SK-N-SH (cell line): Measurements from ENCODE around the gene TBX19. TPM values are rescaled to one million over a fixed set of nuclear protein-coding genes. Genes with fewer than 3 reads are reported as not detected.

Source experiments
- CTCF ChIA-PET: fragments of 300-600, 350-600 bp; formaldehyde crosslinking; extraction: SDS; loops from one replicate; lab custom pipeline; 2021; lab: Yijun Ruan, JAX
- POLR2A ChIA-PET: fragments of 350-600 bp; sonication (Branson Sonifier 250); formaldehyde crosslinking; extraction: SDS; loops from one replicate; lab custom pipeline; 2020; ENCODE audit warnings: antibody characterized with exemption, inconsistent platforms; lab: Yijun Ruan, JAX
- DNase-seq: peaks from one replicate; pipeline ENCODE4 v3.0.0; 2012
- H2AFZ ChIP-seq: fragments of 200-600 bp; sonication (generic); 2 replicates; pipeline ENCODE4 v1.8.1; 2016; ENCODE audit warnings: antibody characterized with exemption, mild to moderate bottlenecking, low read depth
- H3F3A ChIP-seq: fragments of 200-600 bp; sonication (generic); replicated peaks from 2 replicates; pipeline ENCODE3; 2016; ENCODE audit warnings: antibody characterized with exemption, mild to moderate bottlenecking; ENCODE audit not compliant: insufficient read depth
- H3K27ac ChIP-seq, 2 experiments: fragments of 200-500 bp in 1 of 2; fragments of 200-600 bp in 1 of 2; sonication (Bioruptor generic) in 1 of 2; sonication (generic), shearing (Covaris generic) in 1 of 2; 2 replicates each; pipeline versions ENCODE4 v1.5.1 to v1.6.1; 2014 to 2016; ENCODE audit warnings: low read depth in 2 of 2, inconsistent platforms in 1 of 2, low read length in 1 of 2, mild to moderate bottlenecking in 1 of 2, mixed read lengths in 1 of 2
- H3K27me3 ChIP-seq: fragments of 200-600 bp; sonication (generic), shearing (Covaris generic); 2 replicates; pipeline ENCODE4 v1.6.1; 2016; ENCODE audit warnings: mixed run types; ENCODE audit not compliant: insufficient read depth
- H3K36me3 ChIP-seq, 2 experiments: fragments of 200-500 bp in 1 of 2; fragments of 200-600 bp in 1 of 2; sonication (Bioruptor generic) in 1 of 2; sonication (generic) in 1 of 2; replicated peaks in 1 of 2; 2 replicates each; pipeline versions ENCODE3 to v1.5.1; 2014 to 2016; ENCODE audit warnings: low read length in 1 of 2, mild to moderate bottlenecking in 1 of 2; ENCODE audit not compliant: insufficient read depth in 2 of 2, control insufficient read depth in 1 of 2
- H3K4me1 ChIP-seq, 2 experiments: fragments of 200-500 bp in 1 of 2; fragments of 200-600 bp in 1 of 2; sonication (Bioruptor generic) in 1 of 2; sonication (generic), shearing (Covaris generic) in 1 of 2; 2 replicates each; pipeline versions ENCODE4 v1.5.1 to v1.6.1; 2014 to 2016; ENCODE audit warnings: low read depth in 1 of 2, low read length in 1 of 2, mixed run types in 1 of 2; ENCODE audit not compliant: insufficient read depth in 2 of 2, control insufficient read depth in 1 of 2
- H3K4me2 ChIP-seq: fragments of 200-600 bp; sonication (generic), shearing (Covaris generic); 2 replicates; pipeline ENCODE4 v1.6.1; 2017; ENCODE audit warnings: mixed run types
- H3K4me3 ChIP-seq, 2 experiments: fragments of 200-500 bp in 1 of 2; fragments of 200-600 bp in 1 of 2; sonication (Bioruptor generic) in 1 of 2; sonication (generic), shearing (Covaris generic) in 1 of 2; 2 replicates each; pipeline versions ENCODE4 v1.5.1 to v1.8.1; 2014 to 2016; ENCODE audit warnings: low read depth in 2 of 2, inconsistent platforms in 1 of 2, low read length in 1 of 2, mild to moderate bottlenecking in 1 of 2, mixed read lengths in 1 of 2, moderate library complexity in 1 of 2
- H3K79me2 ChIP-seq: fragments of 200-600 bp; sonication (generic); 2 replicates; pipeline ENCODE4 v1.8.1; 2017; ENCODE audit warnings: mild to moderate bottlenecking; ENCODE audit not compliant: insufficient read depth
- H3K9ac ChIP-seq: fragments of 200-600 bp; sonication (generic); 2 replicates; pipeline ENCODE4 v1.6.1; 2017; ENCODE audit warnings: mixed run types
- H3K9me2 ChIP-seq: fragments of 200-600 bp; sonication (generic); 2 replicates; pipeline ENCODE4 v1.6.1; 2017; ENCODE audit warnings: mixed run types
- H3K9me3 ChIP-seq: fragments of 200-600 bp; sonication (generic); 2 replicates; pipeline ENCODE4 v1.6.1; 2017; ENCODE audit warnings: mixed run types, mild to moderate bottlenecking, moderate library complexity
- H4K20me1 ChIP-seq: fragments of 200-600 bp; sonication (generic); 2 replicates; pipeline ENCODE4 v1.6.1; 2017; ENCODE audit warnings: mild to moderate bottlenecking, mixed run types; ENCODE audit not compliant: insufficient read depth
- EP300 ChIP-seq, 2 experiments: IDR thresholded peaks; 2 replicates each; pipeline versions ENCODE4 v1.4.0 to v1.6.1; 2012; ENCODE audit warnings: borderline replicate concordance in 1 of 2, low read depth in 1 of 2, low read length in 1 of 2
- EZH2phosphoT487 ChIP-seq: fragments of 200-600 bp; sonication (generic); IDR thresholded peaks from 2 replicates; pipeline ENCODE4 v1.6.1; 2017; ENCODE audit warnings: low read depth, mixed run types, mild to moderate bottlenecking, antibody characterized with exemption, moderate library complexity, borderline replicate concordance
- FOSL2 ChIP-seq: IDR thresholded peaks from 2 replicates; pipeline ENCODE4 v1.4.0; 2012; ENCODE audit warnings: low read depth, mild to moderate bottlenecking, moderate library complexity, borderline replicate concordance
- FOXM1 ChIP-seq: IDR thresholded peaks from 2 replicates; pipeline ENCODE4 v1.4.0; 2012; ENCODE audit warnings: low read depth, mild to moderate bottlenecking
- GABPA ChIP-seq: IDR thresholded peaks from 2 replicates; pipeline ENCODE4 v1.4.0; 2012; ENCODE audit warnings: low read depth, mild to moderate bottlenecking
- GATA2 ChIP-seq: sonication (generic); formaldehyde crosslinking; IDR thresholded peaks from 2 replicates; pipeline ENCODE4 v1.5.0; 2020; ENCODE audit warnings: mild to moderate bottlenecking, missing genetic modification reagents
- NFIC ChIP-seq: IDR thresholded peaks from 2 replicates; pipeline ENCODE4 v1.4.0; 2012; ENCODE audit warnings: borderline replicate concordance
- NRF1 ChIP-seq: IDR thresholded peaks from 2 replicates; pipeline ENCODE4 v1.6.1; 2012; ENCODE audit warnings: low read depth, mild to moderate bottlenecking, low read length
- POLR2AphosphoS5 ChIP-seq: IDR thresholded peaks from 2 replicates; pipeline ENCODE4 v1.6.1; 2012; ENCODE audit warnings: low read depth, low read length
- RAD21 ChIP-seq: IDR thresholded peaks from 2 replicates; pipeline ENCODE4 v1.6.1; 2012; ENCODE audit warnings: mild to moderate bottlenecking, low read length
- RCOR1 ChIP-seq: fragments of 150-350 bp; IDR thresholded peaks from 2 replicates; pipeline ENCODE4 v1.6.1; 2017; ENCODE audit warnings: antibody characterized with exemption, low read length
- RFX5 ChIP-seq: IDR thresholded peaks from 2 replicates; pipeline ENCODE4 v1.6.1; 2012; ENCODE audit warnings: mild to moderate bottlenecking, improper control_type of control experiment, low read length
- RXRA ChIP-seq: IDR thresholded peaks from 2 replicates; pipeline ENCODE4 v1.4.0; 2012; ENCODE audit warnings: low read depth, mild to moderate bottlenecking, borderline replicate concordance
- TAF1 ChIP-seq: IDR thresholded peaks from 2 replicates; pipeline ENCODE4 v1.6.1; 2012; ENCODE audit warnings: low read depth, mild to moderate bottlenecking, low read length, moderate library complexity, borderline replicate concordance
- WGBS: methylation state at CpG from one replicate; pipeline ENCODE4 v1.1.6; 2017; ENCODE audit warnings: low lambda C conversion rate; 5-methylcytosine and 5-hydroxymethylcytosine counted together
- polyA plus RNA-seq, 3 experiments: library from polyadenylated mRNA; depleted of rRNA; stranded (reverse); fragments of >200 nt; gene quantifications; 2 replicates each; pipeline ENCODE4 v1.2.3, GENCODE V29; 2012
- TF ChIP-seq, protein P1 (sequence below): IDR thresholded peaks from 2 replicates; pipeline ENCODE4; 2012
- TF ChIP-seq, protein P2 (sequence below): IDR thresholded peaks from 2 replicates; pipeline ENCODE4 v1.4.0; 2012; ENCODE audit warnings: low read depth, borderline replicate concordance
- TF ChIP-seq, protein P3 (sequence below): IDR thresholded peaks from 2 replicates; pipeline ENCODE4 v1.4.0; 2012; ENCODE audit warnings: low read depth
- TF ChIP-seq, protein P4 (sequence below): IDR thresholded peaks from 2 replicates; pipeline ENCODE4 v1.4.0; 2012; ENCODE audit warnings: low read depth, borderline replicate concordance

TBX19 gene
- polyA plus RNA-seq, 1 of the 3 experiments (the other 2 are of a cell fraction), result 2.7 TPM

DNA sequence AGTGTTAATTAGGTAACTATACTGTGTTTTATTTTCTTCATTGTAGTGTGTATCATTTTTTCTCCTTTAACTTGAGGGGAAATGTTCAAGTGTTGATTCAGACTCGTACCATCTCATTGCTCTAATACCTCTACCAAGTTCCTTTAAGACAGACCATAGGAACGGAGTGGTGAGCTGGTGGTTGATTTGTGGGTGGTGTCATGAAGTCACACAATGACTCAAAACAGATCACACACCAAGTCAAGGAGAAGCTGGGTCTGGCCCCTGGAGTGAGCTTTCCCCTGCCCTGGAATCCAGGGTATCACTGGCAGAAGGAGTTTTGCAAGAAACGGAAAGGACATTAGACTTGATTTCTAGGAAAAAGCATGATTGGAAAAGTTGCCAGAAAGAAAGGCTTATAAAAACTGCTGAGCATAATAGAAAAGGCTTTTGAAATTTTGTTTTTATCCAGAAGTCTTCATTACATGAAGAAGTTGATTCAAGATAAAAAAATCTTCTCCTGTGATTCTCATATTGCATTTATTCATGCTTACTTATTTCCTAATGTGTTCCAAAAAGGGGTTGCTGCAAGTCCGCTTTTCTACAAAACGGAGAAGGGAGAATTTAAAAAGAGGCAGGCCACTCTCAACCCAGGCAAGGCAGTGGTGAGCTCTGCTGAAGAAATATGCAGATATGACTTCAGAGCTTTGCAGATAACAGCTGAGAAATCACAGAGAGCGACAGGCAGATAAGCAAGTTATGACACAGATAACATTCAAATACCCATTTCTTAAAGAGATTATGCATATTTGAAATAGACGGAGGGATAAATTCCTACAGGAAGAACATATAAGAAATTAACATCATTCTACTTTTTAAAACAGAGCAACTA, 79.7 kb downstream of the TBX19 start:
- WGBS, result 64% methylated on average over 7 of the region's 7 CpGs
- Histone ChIP-seq H3F3A (no peaks in the 10 kb centered on the region), H3K4me2 (no peak overlapping the region), H3K9ac (no peak overlapping the region), H3K79me2 (no peaks in the 10 kb centered on the region), H3K4me1 (no peaks in the 10 kb centered on the region; a peak in 1 of 4 replicates), H2AFZ (no peak overlapping the region), H3K9me2 (no peaks in the 10 kb centered on the region), H3K27ac (no peak overlapping the region), H3K27me3 (no peaks in the 10 kb centered on the region), H3K4me3 (no peak overlapping the region), H4K20me1 (no peaks in the 10 kb centered on the region), H3K36me3 (no peaks in the 10 kb centered on the region), H3K9me3 (no peaks in the 10 kb centered on the region)
- no peak for DNase-seq
- TF ChIP-seq RXRA, result no peak
- TF ChIP-seq EZH2phosphoT487, result no peak
- no peak for TF ChIP-seq RFX5
- TF ChIP-seq GATA2, result no peak
- no peak for TF ChIP-seq NRF1
- TF ChIP-seq RAD21, result no peak
- no peak for TF ChIP-seq EP300 (IDR thresholded peaks at IDR 0.05; ENCODE audit: borderline replicate concordance in 1 of 2, low read depth in 1 of 2, low read length in 1 of 2)
- TF ChIP-seq, protein P1, sequence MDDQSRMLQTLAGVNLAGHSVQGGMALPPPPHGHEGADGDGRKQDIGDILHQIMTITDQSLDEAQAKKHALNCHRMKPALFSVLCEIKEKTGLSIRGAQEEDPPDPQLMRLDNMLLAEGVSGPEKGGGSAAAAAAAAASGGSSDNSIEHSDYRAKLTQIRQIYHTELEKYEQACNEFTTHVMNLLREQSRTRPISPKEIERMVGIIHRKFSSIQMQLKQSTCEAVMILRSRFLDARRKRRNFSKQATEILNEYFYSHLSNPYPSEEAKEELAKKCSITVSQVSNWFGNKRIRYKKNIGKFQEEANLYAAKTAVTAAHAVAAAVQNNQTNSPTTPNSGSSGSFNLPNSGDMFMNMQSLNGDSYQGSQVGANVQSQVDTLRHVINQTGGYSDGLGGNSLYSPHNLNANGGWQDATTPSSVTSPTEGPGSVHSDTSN, result no peak
- no peak for TF ChIP-seq FOXM1
- TF ChIP-seq, protein P2, sequence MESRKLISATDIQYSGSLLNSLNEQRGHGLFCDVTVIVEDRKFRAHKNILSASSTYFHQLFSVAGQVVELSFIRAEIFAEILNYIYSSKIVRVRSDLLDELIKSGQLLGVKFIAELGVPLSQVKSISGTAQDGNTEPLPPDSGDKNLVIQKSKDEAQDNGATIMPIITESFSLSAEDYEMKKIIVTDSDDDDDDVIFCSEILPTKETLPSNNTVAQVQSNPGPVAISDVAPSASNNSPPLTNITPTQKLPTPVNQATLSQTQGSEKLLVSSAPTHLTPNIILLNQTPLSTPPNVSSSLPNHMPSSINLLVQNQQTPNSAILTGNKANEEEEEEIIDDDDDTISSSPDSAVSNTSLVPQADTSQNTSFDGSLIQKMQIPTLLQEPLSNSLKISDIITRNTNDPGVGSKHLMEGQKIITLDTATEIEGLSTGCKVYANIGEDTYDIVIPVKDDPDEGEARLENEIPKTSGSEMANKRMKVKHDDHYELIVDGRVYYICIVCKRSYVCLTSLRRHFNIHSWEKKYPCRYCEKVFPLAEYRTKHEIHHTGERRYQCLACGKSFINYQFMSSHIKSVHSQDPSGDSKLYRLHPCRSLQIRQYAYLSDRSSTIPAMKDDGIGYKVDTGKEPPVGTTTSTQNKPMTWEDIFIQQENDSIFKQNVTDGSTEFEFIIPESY, result no peak
- TF ChIP-seq, protein P3, sequence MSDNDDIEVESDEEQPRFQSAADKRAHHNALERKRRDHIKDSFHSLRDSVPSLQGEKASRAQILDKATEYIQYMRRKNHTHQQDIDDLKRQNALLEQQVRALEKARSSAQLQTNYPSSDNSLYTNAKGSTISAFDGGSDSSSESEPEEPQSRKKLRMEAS, result no peak
- TF ChIP-seq RCOR1, result no peak
- TF ChIP-seq TAF1, result no peak
- TF ChIP-seq FOSL2, result no peak
- TF ChIP-seq, protein P4, sequence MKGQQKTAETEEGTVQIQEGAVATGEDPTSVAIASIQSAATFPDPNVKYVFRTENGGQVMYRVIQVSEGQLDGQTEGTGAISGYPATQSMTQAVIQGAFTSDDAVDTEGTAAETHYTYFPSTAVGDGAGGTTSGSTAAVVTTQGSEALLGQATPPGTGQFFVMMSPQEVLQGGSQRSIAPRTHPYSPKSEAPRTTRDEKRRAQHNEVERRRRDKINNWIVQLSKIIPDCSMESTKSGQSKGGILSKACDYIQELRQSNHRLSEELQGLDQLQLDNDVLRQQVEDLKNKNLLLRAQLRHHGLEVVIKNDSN, result no peak
- no peak for TF ChIP-seq NFIC
- no peak for TF ChIP-seq GABPA
- TF ChIP-seq POLR2AphosphoS5, result no peak
- ChIA-PET POLR2A (no interaction called here), CTCF (interaction anchor here (1.0 to 1.1 kb wide), 3 partner anchors 18 to 79 kb away, joined by 3 to 6 read pairs (median 4); no protein-coding TSS in a partner anchor)
